ENCODE data around the gene FOXK2.
A peak's percentile ranks its signal among the peaks of the same experiment; 100 is the strongest.

GRCh38 chr17:82648165-82648668 lies 128.7 kb downstream of the FOXK2 start, which contains the start of gene WDR45B:
- TF ChIP-seq POLR2A (IDR thresholded peaks at IDR 0.05) = peak; percentile 92 to 99
- TF ChIP-seq CTCF (IDR thresholded peaks at IDR 0.05) = peak in 1 of 4 experiments; percentile 10

All from uterus (tissue), 2 donors.